Panc1 (cell line): Measurements from ENCODE around the gene FEV. TPM values are rescaled to one million over a fixed set of nuclear protein-coding genes. Genes with fewer than 3 reads are reported as not detected.

Experiments used
- ATAC-seq: fragments of 200-7000 bp; cut with Tn5 transposase; 2 replicates; pipeline ENCODE4 v1.9.1; 2020; ENCODE audit warnings: mild to moderate bottlenecking, moderate library complexity
- BruUV-seq: library from RNA; stranded (reverse); fragments of 400-500 nt; replicated peaks from 2 replicates; lab custom pipeline; 2021; lab: Mats Ljungman, UMichigan
- CTCF ChIA-PET: fragments of 300-600 bp; sonication (Branson Sonifier 250); formaldehyde crosslinking; loops from one replicate; lab custom pipeline; 2022; ENCODE audit warnings: antibody characterized with exemption; lab: Charles Lee
- POLR2A ChIA-PET: fragments of 300-600 bp; sonication (Branson Sonifier 250); formaldehyde crosslinking; loops from one replicate; lab custom pipeline; 2022; ENCODE audit warnings: antibody characterized with exemption; lab: Charles Lee
- DNase-seq: peaks from one replicate; pipeline ENCODE4 v3.0.0-alpha.2; 2010; ENCODE audit warnings: low read depth, low spot score
- H3K27ac ChIP-seq: 2 replicates; pipeline ENCODE4 v1.5.1; 2011; ENCODE audit warnings: mild to moderate bottlenecking, low read length, inconsistent platforms
- H3K27me3 ChIP-seq: fragments of 200-500 bp; sonication (Bioruptor generic); 2 replicates; pipeline ENCODE4 v1.6.0; 2014; ENCODE audit warnings: low read length, inconsistent platforms; ENCODE audit not compliant: control insufficient read depth, insufficient read depth
- H3K36me3 ChIP-seq: fragments of 200-500 bp; sonication (Bioruptor generic); 2 replicates; pipeline ENCODE4 v1.5.1; 2014; ENCODE audit warnings: inconsistent platforms, mild to moderate bottlenecking, low read length, moderate library complexity; ENCODE audit not compliant: control insufficient read depth, insufficient read depth
- H3K4me1 ChIP-seq: 2 replicates; pipeline ENCODE4 v1.5.1; 2011; ENCODE audit warnings: inconsistent platforms, mild to moderate bottlenecking, low read length, moderate library complexity; ENCODE audit not compliant: control insufficient read depth, insufficient read depth
- H3K4me3 ChIP-seq, 2 experiments: 2 replicates each; pipeline ENCODE4 v1.5.1; 2011 to 2012; ENCODE audit warnings: low read depth in 2 of 2, low read length in 2 of 2, mild to moderate bottlenecking in 2 of 2, inconsistent platforms in 1 of 2, moderate library complexity in 1 of 2
- H3K9me3 ChIP-seq: fragments of 200-500 bp; sonication (Bioruptor generic); 2 replicates; pipeline ENCODE4 v1.5.1; 2014; ENCODE audit warnings: low read depth, mild to moderate bottlenecking, inconsistent platforms, low read length, moderate library complexity; ENCODE audit not compliant: control insufficient read depth, insufficient read depth
- POLR2AphosphoS5 ChIP-seq: IDR thresholded peaks from 2 replicates; pipeline ENCODE4 v1.6.1; 2012; ENCODE audit warnings: mild to moderate bottlenecking, low read depth, low read length, moderate library complexity
- SIN3A ChIP-seq: IDR thresholded peaks from 2 replicates; pipeline ENCODE4 v1.6.1; 2012; ENCODE audit warnings: low read depth, mild to moderate bottlenecking, low read length, moderate library complexity, borderline replicate concordance; ENCODE audit not compliant: insufficient read depth
- TCF7L2 ChIP-seq: IDR thresholded peaks from 2 replicates; pipeline ENCODE4 v1.6.1; 2011; ENCODE audit warnings: mild to moderate bottlenecking, low read depth, low read length, inconsistent platforms
- in situ Hi-C: cut with HindIII; loops from 2 replicates; pipeline ENCODE4 v1.10.0; 2016; ENCODE audit warnings: low sequenced_read_pairs, low pct_unique_long_range_greater_than_20kb
- intact Hi-C: fragments of 100-400 bp; cut with micrococcal nuclease; formaldehyde crosslinking; loops from one replicate; pipeline ENCODE4 v1.10.0; 2022; ENCODE audit not compliant: unreplicated experiment
- total RNA-seq: library from RNA; stranded (reverse); gene quantifications from one replicate; pipeline ENCODE4 v1.2.1, GENCODE V29; 2021; ENCODE audit not compliant: unreplicated experiment
- TF ChIP-seq, protein P1 (sequence below), 2 experiments: IDR thresholded peaks; 2 replicates each; pipeline ENCODE4 v1.6.1; 2011 to 2012; ENCODE audit warnings: low read depth in 2 of 2, control low read depth in 1 of 2, low read length in 1 of 2, mild to moderate bottlenecking in 1 of 2, moderate library complexity in 1 of 2; ENCODE audit not compliant: insufficient read depth in 1 of 2
- TF ChIP-seq, protein P2 (sequence below): fragments of 450-650 bp; IDR thresholded peaks from 2 replicates; pipeline ENCODE4 v1.5.1; 2017; ENCODE audit warnings: mild to moderate bottlenecking

The FEV gene
- total RNA-seq, 1 experiment from 2014 or later: not detected

GRCh38 chr2:219028141-219028540 is 43.2 kb upstream of the FEV start:
- intact Hi-C loops (loop anchor here (10.0 kb wide), 1 partner anchor 127 kb away; no protein-coding TSS in a partner anchor), in situ Hi-C loops (no loop called here)
- no peak for DNase-seq
- CTCF ChIA-PET: interaction anchor here (0.6 kb wide), 1 partner anchor 142 kb away, joined by 14 read pairs; no protein-coding TSS in a partner anchor
- TF ChIP-seq, protein P1, sequence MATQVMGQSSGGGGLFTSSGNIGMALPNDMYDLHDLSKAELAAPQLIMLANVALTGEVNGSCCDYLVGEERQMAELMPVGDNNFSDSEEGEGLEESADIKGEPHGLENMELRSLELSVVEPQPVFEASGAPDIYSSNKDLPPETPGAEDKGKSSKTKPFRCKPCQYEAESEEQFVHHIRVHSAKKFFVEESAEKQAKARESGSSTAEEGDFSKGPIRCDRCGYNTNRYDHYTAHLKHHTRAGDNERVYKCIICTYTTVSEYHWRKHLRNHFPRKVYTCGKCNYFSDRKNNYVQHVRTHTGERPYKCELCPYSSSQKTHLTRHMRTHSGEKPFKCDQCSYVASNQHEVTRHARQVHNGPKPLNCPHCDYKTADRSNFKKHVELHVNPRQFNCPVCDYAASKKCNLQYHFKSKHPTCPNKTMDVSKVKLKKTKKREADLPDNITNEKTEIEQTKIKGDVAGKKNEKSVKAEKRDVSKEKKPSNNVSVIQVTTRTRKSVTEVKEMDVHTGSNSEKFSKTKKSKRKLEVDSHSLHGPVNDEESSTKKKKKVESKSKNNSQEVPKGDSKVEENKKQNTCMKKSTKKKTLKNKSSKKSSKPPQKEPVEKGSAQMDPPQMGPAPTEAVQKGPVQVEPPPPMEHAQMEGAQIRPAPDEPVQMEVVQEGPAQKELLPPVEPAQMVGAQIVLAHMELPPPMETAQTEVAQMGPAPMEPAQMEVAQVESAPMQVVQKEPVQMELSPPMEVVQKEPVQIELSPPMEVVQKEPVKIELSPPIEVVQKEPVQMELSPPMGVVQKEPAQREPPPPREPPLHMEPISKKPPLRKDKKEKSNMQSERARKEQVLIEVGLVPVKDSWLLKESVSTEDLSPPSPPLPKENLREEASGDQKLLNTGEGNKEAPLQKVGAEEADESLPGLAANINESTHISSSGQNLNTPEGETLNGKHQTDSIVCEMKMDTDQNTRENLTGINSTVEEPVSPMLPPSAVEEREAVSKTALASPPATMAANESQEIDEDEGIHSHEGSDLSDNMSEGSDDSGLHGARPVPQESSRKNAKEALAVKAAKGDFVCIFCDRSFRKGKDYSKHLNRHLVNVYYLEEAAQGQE (IDR thresholded peaks at IDR 0.05; ENCODE audit: insufficient read depth in 1 of 2, low read depth in 2 of 2, low read length in 1 of 2): no peak
- TF ChIP-seq, protein P2, sequence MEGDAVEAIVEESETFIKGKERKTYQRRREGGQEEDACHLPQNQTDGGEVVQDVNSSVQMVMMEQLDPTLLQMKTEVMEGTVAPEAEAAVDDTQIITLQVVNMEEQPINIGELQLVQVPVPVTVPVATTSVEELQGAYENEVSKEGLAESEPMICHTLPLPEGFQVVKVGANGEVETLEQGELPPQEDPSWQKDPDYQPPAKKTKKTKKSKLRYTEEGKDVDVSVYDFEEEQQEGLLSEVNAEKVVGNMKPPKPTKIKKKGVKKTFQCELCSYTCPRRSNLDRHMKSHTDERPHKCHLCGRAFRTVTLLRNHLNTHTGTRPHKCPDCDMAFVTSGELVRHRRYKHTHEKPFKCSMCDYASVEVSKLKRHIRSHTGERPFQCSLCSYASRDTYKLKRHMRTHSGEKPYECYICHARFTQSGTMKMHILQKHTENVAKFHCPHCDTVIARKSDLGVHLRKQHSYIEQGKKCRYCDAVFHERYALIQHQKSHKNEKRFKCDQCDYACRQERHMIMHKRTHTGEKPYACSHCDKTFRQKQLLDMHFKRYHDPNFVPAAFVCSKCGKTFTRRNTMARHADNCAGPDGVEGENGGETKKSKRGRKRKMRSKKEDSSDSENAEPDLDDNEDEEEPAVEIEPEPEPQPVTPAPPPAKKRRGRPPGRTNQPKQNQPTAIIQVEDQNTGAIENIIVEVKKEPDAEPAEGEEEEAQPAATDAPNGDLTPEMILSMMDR: no peak
- TF ChIP-seq POLR2AphosphoS5: no peak
- no peak for TF ChIP-seq SIN3A
- no peak for TF ChIP-seq TCF7L2
- no peaks in the 10 kb centered on the region for H3K27me3 ChIP-seq
- no TSS peak for BruUV-seq
- no peaks in the 10 kb centered on the region for H3K36me3 ChIP-seq
- no peak for ATAC-seq
- POLR2A ChIA-PET: no interaction called here
- no peaks in the 10 kb centered on the region for H3K9me3 ChIP-seq
- no peak overlapping the region for H3K27ac ChIP-seq
- H3K4me3 ChIP-seq: no peak overlapping the region
- H3K4me1 ChIP-seq: no peaks in the 10 kb centered on the region

GRCh38 chr2:219027511-219028055 is 42.6 kb upstream of the FEV start:
- Histone ChIP-seq H3K4me3 (no peak overlapping the region), H3K36me3 (no peaks in the 10 kb centered on the region), H3K9me3 (no peaks in the 10 kb centered on the region), H3K4me1 (no peaks in the 10 kb centered on the region), H3K27me3 (no peaks in the 10 kb centered on the region), H3K27ac (no peak overlapping the region)
- ATAC-seq: no peak
- intact Hi-C loops: loop anchor here (10.0 kb wide), 1 partner anchor 127 kb away; no protein-coding TSS in a partner anchor
- no peak for DNase-seq
- in situ Hi-C loops: no loop called here
- no TSS peak for BruUV-seq
- TF ChIP-seq POLR2AphosphoS5: no peak
- TF ChIP-seq, protein P1 (IDR thresholded peaks at IDR 0.05; ENCODE audit: insufficient read depth in 1 of 2, low read depth in 2 of 2, low read length in 1 of 2): no peak
- TF ChIP-seq, protein P2: no peak
- no peak for TF ChIP-seq SIN3A
- no peak for TF ChIP-seq TCF7L2
- CTCF ChIA-PET: interaction anchor here (0.7 to 1.1 kb wide), 3 partner anchors 10 to 92 kb away, joined by 3 to 4 read pairs (median 3); no protein-coding TSS in a partner anchor
- POLR2A ChIA-PET: no interaction called here
